HepG2 (cell line): ENCODE results near the gene IL1B. TPM values are rescaled to one million over a fixed set of nuclear protein-coding genes. Genes with fewer than 3 reads are reported as not detected.

Source experiments
- ATAC-seq: fragments of 200-7000 bp; cut with Tn5 transposase; 3 replicates; pipeline ENCODE4 v1.9.1; 2020; ENCODE audit warnings: mild to moderate bottlenecking, moderate library complexity
- BruUV-seq: library from RNA; stranded (reverse); fragments of 400-500 nt; replicated peaks from 2 replicates; lab custom pipeline; 2021; lab: Mats Ljungman, UMichigan
- CTCF ChIA-PET: fragments of 300-600 bp; formaldehyde crosslinking; extraction: SDS; loops from one replicate; lab custom pipeline; 2021; ENCODE audit warnings: low total read pairs, inconsistent platforms, low intra/inter-chr PET ratio; lab: Yijun Ruan, JAX
- POLR2A ChIA-PET: fragments of 350-600 bp; sonication (Branson Sonifier 250); formaldehyde crosslinking; loops from one replicate; lab custom pipeline; 2020; ENCODE audit warnings: antibody characterized with exemption, inconsistent platforms; lab: Yijun Ruan, JAX
- DNase-seq: peaks from one replicate; pipeline ENCODE4 v3.0.0-alpha.2; 2015; ENCODE audit warnings: low spot score
- FAIRE-seq: peaks from 3 replicates; lab custom pipeline; 2011; peaks lifted over from hg19 to GRCh38; lab: Jason Lieb, UNC
- H2AFZ ChIP-seq: one replicate; pipeline ENCODE4 v1.6.1; 2011; ENCODE audit warnings: low read length, inconsistent platforms
- H3K27ac ChIP-seq: fragments of 300-600 bp; 3 replicates; pipeline ENCODE4 v1.8.0; 2011; ENCODE audit warnings: mixed run types, mild to moderate bottlenecking, mixed read lengths, low read length, inconsistent platforms; ENCODE audit not compliant: insufficient read depth; ENCODE audit errors: extremely low read length
- H3K27me3 ChIP-seq, 2 experiments: fragments of 200-600 bp in 1 of 2; 2 replicates in 1 of 2; 3 replicates in 1 of 2; pipeline versions ENCODE4 v1.6.0 to v1.8.0; 2011; ENCODE audit warnings: low read length in 2 of 2, mild to moderate bottlenecking in 2 of 2, moderate library complexity in 2 of 2, inconsistent platforms in 1 of 2; ENCODE audit not compliant: insufficient read depth in 2 of 2, control insufficient read depth in 1 of 2
- H3K36me3 ChIP-seq, 2 experiments: fragments of 200-600 bp in 1 of 2; replicated peaks in 1 of 2; 2 replicates in 1 of 2; 3 replicates in 1 of 2; pipeline versions ENCODE4 v1.5.1 to v1.8.0; 2011; ENCODE audit warnings: low read length in 2 of 2, inconsistent platforms in 1 of 2; ENCODE audit not compliant: insufficient read depth in 2 of 2, control insufficient read depth in 1 of 2
- H3K4me1 ChIP-seq: 2 replicates; pipeline ENCODE4 v1.5.1; 2012; ENCODE audit warnings: low read length, inconsistent platforms; ENCODE audit not compliant: insufficient read depth
- H3K4me2 ChIP-seq: 2 replicates; pipeline ENCODE4 v1.6.0; 2011; ENCODE audit warnings: low read depth, low read length, inconsistent platforms
- H3K4me3 ChIP-seq, 3 experiments: fragments of 200-600 bp in 1 of 3; sonication (generic), shearing (Covaris generic) in 1 of 3; replicated peaks in 1 of 3; 2 replicates each; pipeline ENCODE4 v1.5.1; 2011 to 2016; ENCODE audit warnings: low read length in 3 of 3, inconsistent platforms in 2 of 3, low read depth in 2 of 3, mild to moderate bottlenecking in 2 of 3, control low read depth in 1 of 3, mixed read lengths in 1 of 3; ENCODE audit not compliant: insufficient read depth in 1 of 3
- H3K79me2 ChIP-seq: one replicate; pipeline ENCODE4 v1.6.1; 2011; ENCODE audit warnings: low read length, inconsistent platforms; ENCODE audit not compliant: insufficient read depth
- H3K9ac ChIP-seq: 2 replicates; pipeline ENCODE4 v1.6.0; 2011; ENCODE audit warnings: mild to moderate bottlenecking, low read depth, low read length, inconsistent platforms; ENCODE audit not compliant: insufficient read depth
- H3K9me3 ChIP-seq: 2 replicates; pipeline ENCODE4 v1.5.1; 2012; ENCODE audit warnings: mild to moderate bottlenecking, low read length
- H4K20me1 ChIP-seq: 2 replicates; pipeline ENCODE4 v1.6.0; 2011; ENCODE audit warnings: inconsistent platforms, mild to moderate bottlenecking, low read length, moderate library complexity; ENCODE audit not compliant: insufficient read depth
- EP300 ChIP-seq, 3 experiments: sonication (generic) in 1 of 3; formaldehyde crosslinking in 1 of 3; IDR thresholded peaks; 2 replicates each; pipeline versions ENCODE4 v1.5.1 to v1.6.1; 2011 to 2020; ENCODE audit warnings: low read depth in 2 of 3, low read length in 2 of 3, borderline replicate concordance in 1 of 3, improper control_type of control experiment in 1 of 3, mild to moderate bottlenecking in 1 of 3, missing genetic modification reagents in 1 of 3, moderate library complexity in 1 of 3
- KAT2B ChIP-seq: fragments of 150-350 bp; IDR thresholded peaks from 2 replicates; pipeline ENCODE4 v1.6.1; 2014; ENCODE audit warnings: low read depth, low read length, borderline replicate concordance
- KLF13 ChIP-seq: sonication (generic); formaldehyde crosslinking; IDR thresholded peaks from 2 replicates; pipeline ENCODE4 v1.4.0; 2020; ENCODE audit warnings: mild to moderate bottlenecking, missing genetic modification reagents
- KMT2B ChIP-seq: IDR thresholded peaks from 2 replicates; pipeline ENCODE4 v1.6.1; 2016; ENCODE audit warnings: missing genetic modification reagents, missing compliant biosample characterization
- MTA3 ChIP-seq: sonication (generic); formaldehyde crosslinking; IDR thresholded peaks from 2 replicates; pipeline ENCODE4 v1.4.0; 2020; ENCODE audit warnings: missing genetic modification reagents
- NKX3-1 ChIP-seq: sonication (generic); formaldehyde crosslinking; IDR thresholded peaks from 2 replicates; pipeline ENCODE4 v1.5.0; 2020; ENCODE audit warnings: missing genetic modification reagents
- SMARCC2 ChIP-seq: fragments of 450-650 bp; IDR thresholded peaks from 2 replicates; pipeline ENCODE4 v1.6.1; 2017; ENCODE audit warnings: antibody characterized with exemption, mild to moderate bottlenecking
- TARDBP ChIP-seq: sonication (generic); formaldehyde crosslinking; IDR thresholded peaks from 2 replicates; pipeline ENCODE4 v1.8.0; 2022; ENCODE audit warnings: mild to moderate bottlenecking, missing genetic modification reagents
- YEATS4 ChIP-seq: sonication (generic); formaldehyde crosslinking; IDR thresholded peaks from 2 replicates; pipeline ENCODE4 v1.4.0; 2020; ENCODE audit warnings: missing genetic modification reagents, borderline replicate concordance
- ZNF558 ChIP-seq: sonication (generic); formaldehyde crosslinking; IDR thresholded peaks from 2 replicates; pipeline ENCODE4 v1.9.0; 2022; ENCODE audit warnings: mild to moderate bottlenecking, missing genetic modification reagents, borderline replicate concordance
- ZNF607 ChIP-seq: sonication (generic); formaldehyde crosslinking; IDR thresholded peaks from 2 replicates; pipeline ENCODE4 v1.5.1; 2020; ENCODE audit warnings: missing genetic modification reagents, mild to moderate bottlenecking, borderline replicate concordance
- ZNF788 ChIP-seq: sonication (generic); formaldehyde crosslinking; IDR thresholded peaks from 2 replicates; pipeline ENCODE4 v1.5.0; 2020; ENCODE audit warnings: mild to moderate bottlenecking, missing genetic modification reagents, borderline replicate concordance
- ZSCAN12 ChIP-seq: sonication (generic); formaldehyde crosslinking; IDR thresholded peaks from 2 replicates; pipeline ENCODE4 v1.9.0; 2021; ENCODE audit warnings: mild to moderate bottlenecking, missing genetic modification reagents
- WGBS: methylation state at CpG from one replicate; pipeline ENCODE4 v1.1.6; 2017; ENCODE audit warnings: low lambda C conversion rate; 5-methylcytosine and 5-hydroxymethylcytosine counted together
- in situ Hi-C: cut with HindIII; loops from 2 replicates; pipeline ENCODE4 v1.10.0; 2017; ENCODE audit warnings: low pct_unique_long_range_greater_than_20kb; ENCODE audit not compliant: extremely low pct_ligation_motif_present
- intact Hi-C: fragments of 100-400 bp; cut with micrococcal nuclease; formaldehyde crosslinking; loops from one replicate; pipeline ENCODE4 v1.10.0; 2022; ENCODE audit not compliant: unreplicated experiment
- polyA plus RNA-seq, 8 experiments: library from polyadenylated mRNA; depleted of rRNA in 3 of 8; stranded (reverse) in 7 of 8; unstranded in 1 of 8; fragments of >200 nt; fragmentation: Illumina TruSeq in 4 of 8; extraction: Trizol in 4 of 8; gene quantifications; 2 replicates each; pipeline versions ENCODE4 v1.2.1 to v1.2.3, GENCODE V29; 2011 to 2016; ENCODE audit warnings: low read depth in 4 of 8, missing spikeins in 1 of 8, mixed read lengths in 1 of 8; ENCODE audit not compliant: insufficient read depth in 1 of 8
- total RNA-seq, 5 experiments: library from RNA; depleted of rRNA; stranded (reverse); fragments of >200 nt; fragmentation: Illumina TruSeq; extraction: Trizol; gene quantifications; 2 replicates each; pipeline ENCODE4 v1.2.3, GENCODE V29; 2016; ENCODE audit warnings: low read depth in 1 of 5
- TF ChIP-seq, protein P1 (sequence below): sonication (generic); formaldehyde crosslinking; IDR thresholded peaks from 2 replicates; pipeline ENCODE4 v1.4.0; 2020; ENCODE audit warnings: mild to moderate bottlenecking, missing genetic modification reagents
- TF ChIP-seq, protein P2 (sequence below): IDR thresholded peaks from 2 replicates; pipeline ENCODE4 v1.6.1; 2016

IL1B gene
- total and polyA plus RNA-seq, 2 of the 13 experiments (the other 11 are each of a cell fraction or from before 2014, with no cell fraction given), result 0.18 TPM; not detected in 1

DNA sequence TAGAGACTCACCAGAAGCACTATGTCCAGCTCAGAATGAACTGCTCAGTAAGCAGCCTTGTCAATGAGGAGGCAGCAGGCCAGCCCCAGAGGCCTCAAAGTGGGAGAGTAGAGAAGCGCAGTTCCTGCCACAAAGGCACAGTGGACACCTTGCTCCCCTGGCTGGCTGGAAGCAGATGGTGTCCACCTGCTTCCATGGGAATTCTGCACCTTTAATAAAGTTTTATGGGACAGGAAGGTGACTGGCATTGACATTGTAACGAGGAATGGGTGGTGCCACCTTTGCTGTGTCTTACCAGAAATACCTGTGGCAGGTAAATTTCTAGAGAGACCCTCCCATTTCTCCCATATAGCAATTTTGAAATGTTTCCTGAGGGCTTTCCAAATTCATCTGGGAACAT is 6.7 kb upstream of the IL1B start:
- FAIRE-seq, result no peak

More for the DNA sequence above, 6.7 kb upstream of the IL1B start:
- intact Hi-C loops, result no loop called here
- ChIA-PET POLR2A (no interaction called here), CTCF (no interaction called here)
- Histone ChIP-seq H3K36me3 (no peaks in the 10 kb centered on the region), H3K9ac (no peak overlapping the region), H3K27me3 (no peaks in the 10 kb centered on the region; a peak in 1 of 5 replicates), H3K4me3 (no peak overlapping the region), H4K20me1 (no peaks in the 10 kb centered on the region), H2AFZ (no peak overlapping the region), H3K4me1 (peaks cover 6% of the 10 kb centered on the region; the same call in 1 of the 2 replicates), H3K27ac (no peak overlapping the region), H3K9me3 (no peaks in the 10 kb centered on the region), H3K4me2 (no peak overlapping the region), H3K79me2 (no peaks in the 10 kb centered on the region)
- ATAC-seq, result no peak
- TF ChIP-seq KAT2B (no peak), ZNF558 (CRISPR knock-in tag) (no peak), TARDBP (CRISPR knock-in tag) (no peak), ZNF607 (no peak), EP300 (IDR thresholded peaks at IDR 0.05; ENCODE audit: low read depth in 2 of 2, low read length in 2 of 2) (no peak), EP300 (CRISPR knock-in tag; IDR thresholded peaks at IDR 0.05; ENCODE audit: borderline replicate concordance) (no peak), KMT2B (CRISPR knock-in tag) (no peak), ZSCAN12 (CRISPR knock-in tag) (no peak), NKX3-1 (CRISPR knock-in tag) (no peak), MTA3 (CRISPR knock-in tag) (no peak), YEATS4 (CRISPR knock-in tag) (no peak), ZNF788 (no peak), KLF13 (CRISPR knock-in tag) (no peak), SMARCC2 (no peak)
- TF ChIP-seq, protein P1, sequence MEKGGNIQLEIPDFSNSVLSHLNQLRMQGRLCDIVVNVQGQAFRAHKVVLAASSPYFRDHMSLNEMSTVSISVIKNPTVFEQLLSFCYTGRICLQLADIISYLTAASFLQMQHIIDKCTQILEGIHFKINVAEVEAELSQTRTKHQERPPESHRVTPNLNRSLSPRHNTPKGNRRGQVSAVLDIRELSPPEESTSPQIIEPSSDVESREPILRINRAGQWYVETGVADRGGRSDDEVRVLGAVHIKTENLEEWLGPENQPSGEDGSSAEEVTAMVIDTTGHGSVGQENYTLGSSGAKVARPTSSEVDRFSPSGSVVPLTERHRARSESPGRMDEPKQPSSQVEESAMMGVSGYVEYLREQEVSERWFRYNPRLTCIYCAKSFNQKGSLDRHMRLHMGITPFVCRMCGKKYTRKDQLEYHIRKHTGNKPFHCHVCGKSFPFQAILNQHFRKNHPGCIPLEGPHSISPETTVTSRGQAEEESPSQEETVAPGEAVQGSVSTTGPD (CRISPR knock-in tag), result no peak
- TF ChIP-seq, protein P2, sequence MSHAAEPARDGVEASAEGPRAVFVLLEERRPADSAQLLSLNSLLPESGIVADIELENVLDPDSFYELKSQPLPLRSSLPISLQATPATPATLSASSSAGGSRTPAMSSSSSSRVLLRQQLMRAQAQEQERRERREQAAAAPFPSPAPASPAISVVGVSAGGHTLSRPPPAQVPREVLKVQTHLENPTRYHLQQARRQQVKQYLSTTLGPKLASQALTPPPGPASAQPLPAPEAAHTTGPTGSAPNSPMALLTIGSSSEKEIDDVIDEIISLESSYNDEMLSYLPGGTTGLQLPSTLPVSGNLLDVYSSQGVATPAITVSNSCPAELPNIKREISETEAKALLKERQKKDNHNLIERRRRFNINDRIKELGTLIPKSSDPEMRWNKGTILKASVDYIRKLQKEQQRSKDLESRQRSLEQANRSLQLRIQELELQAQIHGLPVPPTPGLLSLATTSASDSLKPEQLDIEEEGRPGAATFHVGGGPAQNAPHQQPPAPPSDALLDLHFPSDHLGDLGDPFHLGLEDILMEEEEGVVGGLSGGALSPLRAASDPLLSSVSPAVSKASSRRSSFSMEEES, result no peak
- WGBS, result 71% methylated on average over 2 of the region's 2 CpGs
- in situ Hi-C loops, result no loop called here
- no peak for DNase-seq
- no TSS peak for BruUV-seq
